Measurements from ENCODE around the gene TAS2R60.
"Not testable (repeated sequence)": the region's sequence is repeated elsewhere in the genome, so short reads cannot be mapped to it uniquely, and the experiment has no call there.

TAS2R60 gene

DNA sequence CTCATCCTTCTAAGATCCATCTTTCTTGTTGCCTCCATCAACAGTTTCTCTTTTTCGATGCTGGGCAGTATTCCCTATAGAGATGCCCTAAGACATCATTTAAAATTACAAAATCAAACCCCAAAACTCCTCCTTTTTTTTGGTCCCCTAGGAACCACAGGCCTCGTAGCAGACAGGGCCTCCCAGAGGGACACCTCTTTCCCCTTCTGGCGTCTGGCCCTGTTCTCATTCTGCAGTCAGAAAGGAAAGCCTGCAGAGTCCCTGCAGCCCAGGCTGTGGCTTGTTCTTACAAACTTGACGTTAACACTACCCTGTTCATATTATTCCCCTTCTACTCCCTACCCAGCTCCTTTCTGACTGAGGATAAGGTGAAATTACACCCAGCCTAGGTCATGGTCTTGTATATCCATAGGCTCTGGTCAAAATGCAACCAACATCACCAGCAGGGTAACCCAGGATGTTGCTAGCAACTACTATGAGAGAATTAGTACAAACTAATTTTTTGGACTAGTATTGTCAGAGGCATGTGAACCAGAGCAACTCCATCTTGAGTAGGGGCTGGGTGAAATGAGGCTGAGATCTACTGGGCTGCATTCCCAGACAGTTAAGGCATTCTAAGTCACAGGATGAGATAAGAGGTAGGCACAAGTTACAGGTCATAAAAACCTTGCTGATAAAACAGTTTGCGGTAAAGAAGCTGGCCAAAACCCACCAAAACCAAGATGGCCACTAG is 31.1 kb upstream of the TAS2R60 start:
- DNase-seq: no peak

DNA sequence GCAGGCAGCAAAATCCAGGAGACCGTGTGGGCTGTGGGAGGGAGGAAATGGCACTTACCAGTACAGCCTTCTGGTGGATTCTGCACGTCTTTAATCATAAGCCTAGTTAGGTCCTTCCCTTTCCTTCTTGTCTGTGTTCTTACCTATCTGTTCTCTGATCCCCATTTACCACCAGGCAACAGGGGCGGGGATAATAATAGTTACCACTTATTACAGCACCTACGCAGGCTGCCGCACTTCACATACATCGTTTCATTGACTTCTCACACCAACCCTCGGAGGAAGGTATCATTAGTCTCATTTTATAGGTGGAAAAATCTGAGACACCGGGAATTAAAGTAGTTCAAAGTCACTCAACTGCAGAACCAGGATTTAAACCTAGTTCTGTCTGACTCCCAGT is 30.1 kb upstream of the TAS2R60 start:
- DNase-seq: no peak

DNA sequence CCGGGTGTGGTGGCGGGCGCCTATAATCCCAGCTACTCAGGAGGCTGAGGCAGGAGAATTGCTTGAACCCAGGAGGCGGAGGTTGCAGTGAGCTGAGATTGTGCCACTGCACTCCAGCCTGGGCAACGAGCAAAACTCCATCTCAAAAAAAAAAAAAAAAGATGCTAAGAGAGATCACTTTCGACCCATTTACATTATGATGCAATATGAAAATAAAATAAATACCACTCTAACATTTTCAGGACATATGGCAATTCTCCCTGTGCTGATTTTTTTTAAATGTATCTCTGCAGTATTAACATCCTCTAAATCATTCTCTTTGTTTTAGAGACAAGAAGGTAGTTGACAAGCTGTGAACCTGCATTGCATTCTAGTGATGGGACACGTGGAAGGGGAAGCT is 28.0 kb upstream of the TAS2R60 start:
- not testable (repeated sequence) for DNase-seq

DNA sequence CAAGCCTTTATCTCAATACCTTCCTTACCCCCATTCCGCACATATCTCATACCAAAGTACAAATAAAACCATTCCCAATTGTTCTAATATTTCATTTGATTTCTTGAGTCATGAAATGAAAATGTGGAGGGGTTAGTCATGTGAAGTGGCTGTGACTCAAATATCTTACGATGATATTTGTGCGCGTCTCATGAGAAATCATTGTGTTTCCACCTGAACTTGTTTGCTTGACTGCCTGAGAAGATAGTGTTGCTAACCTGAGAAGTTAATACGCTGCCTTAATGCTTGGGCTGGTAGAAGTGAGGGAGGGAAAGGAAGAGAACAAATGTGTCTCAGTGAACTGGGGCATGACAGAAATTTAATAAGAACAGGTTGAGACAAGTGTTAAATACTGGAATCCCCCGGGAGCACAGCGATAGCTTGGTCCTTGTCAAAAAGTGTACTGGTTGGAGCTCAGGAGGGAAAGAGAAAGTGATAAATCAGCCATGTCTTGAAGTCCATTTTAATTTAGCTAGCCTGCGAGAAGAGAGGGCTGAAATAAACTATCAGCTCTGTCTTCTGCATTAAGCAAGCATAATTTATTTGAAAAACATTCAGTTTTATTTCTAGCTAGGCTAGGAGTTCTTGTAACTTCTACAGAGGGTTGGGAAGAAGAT is 27.4 kb upstream of the TAS2R60 start:
- DNase-seq: no peak

DNA sequence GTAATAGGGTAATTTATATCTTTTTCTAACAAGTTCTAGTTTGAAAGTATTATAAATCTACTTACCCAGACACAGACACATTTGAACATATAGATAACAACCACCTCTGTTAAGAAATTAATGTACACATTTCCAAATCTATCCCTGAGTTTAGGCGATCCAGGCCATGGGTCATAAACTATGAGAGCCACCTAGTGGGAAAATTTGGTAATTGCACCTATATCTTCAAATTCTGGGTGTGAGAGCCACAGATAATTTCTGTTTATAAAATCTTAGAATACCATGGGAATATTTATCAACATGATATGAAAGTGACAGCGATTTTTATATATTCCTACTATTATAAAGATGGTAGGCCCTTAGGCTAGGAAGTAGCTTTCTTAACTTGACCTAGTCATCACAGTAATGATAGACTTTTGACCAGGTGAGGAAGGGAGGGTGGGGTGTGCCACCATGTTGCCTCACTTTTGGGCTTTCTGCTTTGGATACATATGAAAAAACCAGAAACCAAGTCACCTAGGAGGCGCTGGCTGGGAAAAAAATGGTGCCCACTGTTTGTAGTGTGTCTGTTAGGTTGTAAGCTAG is 26.6 kb upstream of the TAS2R60 start:
- no peak for DNase-seq

DNA sequence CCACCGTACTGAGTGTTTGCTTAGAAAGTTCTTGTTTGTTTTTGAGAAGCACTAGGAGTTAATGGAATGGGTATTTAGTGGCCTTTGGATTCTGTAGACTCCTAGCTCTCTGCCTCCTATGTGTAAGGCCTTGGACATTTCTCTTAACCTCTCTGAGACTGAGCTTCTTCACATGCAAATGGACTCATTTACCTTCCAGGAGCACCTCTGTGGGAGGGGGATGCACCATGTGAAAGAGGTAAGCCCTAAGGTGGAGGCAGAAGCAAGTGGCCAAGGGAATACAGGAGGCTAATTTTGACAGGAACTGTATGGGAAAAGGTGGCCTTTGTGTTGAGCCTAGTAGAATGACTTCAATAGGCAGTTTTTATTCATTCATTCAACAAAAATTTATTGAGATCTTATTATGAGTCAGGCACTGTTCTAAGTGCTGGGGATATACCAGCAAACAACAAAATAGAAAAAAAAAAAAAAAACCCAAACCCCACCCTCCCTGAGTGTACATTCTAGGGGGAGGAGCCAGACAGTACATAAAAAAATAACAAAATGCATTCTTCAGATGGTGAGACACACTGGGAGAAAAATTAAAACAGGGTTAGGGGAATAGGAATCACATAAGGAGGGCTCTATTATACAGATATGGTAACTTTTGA is 25.4 kb upstream of the TAS2R60 start:
- DNase-seq: no peak

DNA sequence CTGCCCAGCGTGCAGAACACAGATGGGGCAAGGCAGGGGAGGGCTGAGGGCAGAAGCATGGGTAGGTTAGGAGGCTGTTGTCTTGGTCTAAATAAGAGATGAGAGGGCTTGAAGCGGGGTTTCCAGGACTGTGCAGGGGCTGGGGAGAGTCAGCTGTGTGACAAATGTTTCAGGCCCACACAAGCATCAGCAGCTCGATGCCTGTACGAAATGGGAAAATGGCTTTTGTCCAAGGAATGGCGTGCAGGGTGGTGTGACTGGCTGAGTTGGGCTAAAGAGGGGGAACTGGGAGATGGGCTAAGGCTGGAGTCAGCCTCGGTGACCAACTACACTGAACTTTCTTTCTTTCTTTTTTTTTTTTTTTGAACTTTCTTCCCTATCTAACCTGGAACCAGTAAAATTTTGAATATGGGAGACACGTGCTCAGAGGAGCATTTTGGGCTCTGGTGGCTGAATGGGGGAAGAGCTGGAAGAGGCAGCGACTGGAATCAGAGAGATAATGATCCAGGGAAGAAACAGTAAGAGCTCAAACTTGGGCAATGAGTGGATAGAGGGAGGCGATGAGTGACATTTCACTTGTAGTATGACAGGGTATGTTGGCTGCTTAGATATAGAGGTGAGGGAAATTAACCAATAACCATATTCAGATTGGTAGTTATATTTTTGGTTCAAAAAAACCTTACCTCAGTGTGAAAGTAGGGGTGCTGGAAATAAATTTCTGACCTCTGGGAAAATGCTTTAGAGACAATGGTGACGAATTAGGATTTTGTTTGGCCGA is 24.4 kb upstream of the TAS2R60 start:
- DNase-seq: no peak

DNA sequence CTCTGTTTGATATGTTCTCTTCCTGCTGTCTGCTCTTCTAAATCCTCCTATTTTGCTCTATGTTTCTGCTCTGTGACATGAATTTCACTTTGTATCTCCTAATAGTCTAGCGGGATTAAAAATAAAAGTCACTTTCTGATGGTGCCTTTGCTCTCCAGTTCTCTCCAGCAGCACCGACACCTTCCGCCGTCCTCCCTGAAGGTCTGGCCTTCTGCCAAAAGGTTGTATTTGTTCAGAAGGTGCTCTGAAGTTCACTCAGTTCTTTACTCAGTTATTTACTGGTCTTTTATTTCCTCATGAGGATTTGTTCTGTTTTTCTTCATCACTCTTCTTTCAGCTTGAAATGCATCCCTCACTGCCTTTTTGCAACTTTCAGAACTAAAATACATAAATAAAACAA is 23.4 kb upstream of the TAS2R60 start:
- DNase-seq: no peak

DNA sequence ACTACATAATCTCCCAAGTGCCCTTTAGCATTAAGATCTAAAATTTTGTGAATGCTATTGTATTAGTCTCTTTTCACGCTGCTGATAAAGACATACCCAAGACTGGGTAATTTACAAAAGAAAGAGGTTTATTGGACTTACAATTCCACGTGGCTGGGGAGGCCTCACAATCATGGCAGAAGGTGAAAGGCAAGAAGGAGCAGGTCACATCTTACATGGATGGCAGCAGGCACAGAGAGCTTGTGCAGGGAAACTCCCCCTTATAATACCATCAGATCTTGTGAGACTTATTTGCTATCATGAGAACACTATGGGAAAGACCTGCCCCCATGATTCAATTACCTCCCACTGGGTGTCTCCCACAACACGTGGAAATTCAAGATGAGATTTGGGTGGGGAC is 22.6 kb upstream of the TAS2R60 start:
- DNase-seq: not testable (repeated sequence)

DNA sequence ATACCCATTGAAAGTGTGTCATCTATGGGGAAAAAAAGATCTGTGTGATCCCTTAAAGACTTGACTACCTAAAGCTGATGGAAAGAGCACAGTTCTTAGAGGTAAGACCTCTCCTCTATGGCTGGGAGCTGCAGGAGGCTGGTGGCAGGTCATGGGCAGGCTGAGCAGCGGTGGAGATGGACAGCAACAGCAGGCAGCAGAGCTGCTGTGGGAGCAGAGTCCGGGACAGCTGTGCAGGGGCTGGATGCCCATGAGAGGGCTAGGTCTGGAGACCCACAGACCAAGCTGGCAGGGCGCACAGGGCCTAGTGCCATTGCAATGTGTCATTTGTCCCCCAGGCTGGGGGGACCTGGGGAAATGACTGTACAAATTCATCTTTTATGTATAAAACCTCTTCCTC is 21.2 kb upstream of the TAS2R60 start:
- no peak for DNase-seq

DNA sequence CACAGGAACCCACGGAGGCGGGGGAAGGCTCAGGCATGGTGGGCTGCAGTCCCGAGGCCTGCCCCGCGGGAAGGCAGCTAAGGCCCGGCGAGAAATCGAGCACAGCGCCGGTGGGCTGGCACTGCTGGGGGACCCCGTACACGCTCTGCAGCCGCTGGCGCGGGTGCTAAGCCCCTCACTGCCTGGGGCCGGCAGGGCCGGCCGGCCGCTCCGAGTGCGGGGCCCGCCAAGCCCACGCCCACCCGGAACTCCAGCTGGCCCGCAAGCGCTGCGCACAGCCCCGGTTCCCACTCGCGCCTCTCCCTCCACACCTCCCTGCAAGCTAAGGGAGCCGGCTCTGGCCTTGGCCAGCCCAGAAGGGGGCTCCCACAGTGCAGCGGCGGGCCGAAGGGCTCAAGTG is 18.8 kb upstream of the TAS2R60 start:
- not testable (repeated sequence) for DNase-seq

DNA sequence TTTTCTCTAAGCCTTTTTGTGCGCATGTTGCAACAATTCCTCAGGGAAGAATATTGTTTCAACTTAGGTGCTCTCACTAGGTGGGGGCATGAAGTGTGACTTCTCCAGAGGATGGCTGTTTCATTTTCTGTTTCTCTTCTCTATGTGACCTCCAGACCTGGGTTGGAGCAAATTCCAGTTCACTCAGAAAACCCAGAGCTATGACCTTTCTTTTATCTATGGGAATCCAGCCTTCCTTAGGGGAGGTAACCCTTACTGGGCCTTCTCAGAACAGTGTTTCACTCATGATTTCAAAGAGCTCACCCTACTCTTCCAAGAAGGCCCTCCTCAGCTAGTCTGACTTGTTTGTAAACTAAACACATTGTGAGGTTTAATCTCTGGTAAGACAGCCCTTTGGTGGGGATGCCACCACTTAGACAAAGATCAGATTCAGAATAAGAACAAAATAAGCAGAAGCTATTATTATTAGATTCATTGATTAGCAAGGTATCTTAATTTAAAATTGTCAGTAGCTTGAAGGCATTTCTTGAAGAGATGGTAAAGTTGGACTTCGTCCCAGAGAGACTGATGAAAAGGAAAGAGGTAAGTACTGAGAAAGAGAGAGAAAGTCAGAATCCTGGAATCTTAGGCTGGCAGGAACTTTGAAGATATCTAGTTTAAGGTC is 16.6 kb upstream of the TAS2R60 start:
- DNase-seq: no peak

DNA sequence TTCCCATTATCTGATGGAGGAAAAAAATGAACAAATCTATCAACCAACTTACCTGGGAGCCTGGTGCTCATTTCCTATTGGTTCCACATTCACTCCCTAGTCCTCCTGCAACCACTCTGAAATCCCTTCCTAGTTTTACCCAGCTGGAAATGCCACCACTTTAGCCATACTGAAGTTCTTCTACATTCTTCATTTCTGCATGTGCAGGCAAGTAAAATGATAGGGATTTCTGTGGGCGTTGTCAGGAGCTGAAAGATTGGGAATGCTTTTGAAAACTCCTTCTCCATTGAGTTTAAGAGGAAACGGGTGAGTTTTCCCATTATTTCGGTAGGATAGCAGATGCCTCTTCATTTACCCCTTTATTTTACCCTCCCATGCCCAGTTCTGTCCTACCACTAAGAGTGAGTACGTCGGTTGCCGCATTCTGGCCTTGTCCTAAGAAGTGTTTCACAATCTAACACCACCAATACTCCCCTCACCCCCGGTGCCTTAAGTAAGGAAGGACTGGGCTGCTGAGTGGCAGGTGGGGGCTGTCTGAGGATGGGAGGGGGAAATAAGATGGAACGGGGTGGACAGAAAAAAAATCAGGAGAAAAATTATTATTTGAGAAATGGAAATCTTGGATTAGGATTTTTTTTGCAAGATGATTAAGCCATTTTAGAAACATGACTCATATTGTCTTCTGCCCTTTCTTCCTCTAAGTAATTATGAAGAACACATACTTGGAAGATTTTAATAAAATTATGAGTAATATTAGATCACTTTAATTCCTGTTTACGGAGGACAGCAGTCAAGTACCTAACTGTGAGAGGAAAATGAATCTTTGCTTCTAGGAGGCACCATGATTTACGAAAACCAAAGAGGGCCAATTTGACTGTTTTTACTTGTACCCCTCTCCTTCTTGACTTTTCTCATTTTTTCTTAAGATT is 13.2 kb upstream of the TAS2R60 start:
- DNase-seq: no peak

DNA sequence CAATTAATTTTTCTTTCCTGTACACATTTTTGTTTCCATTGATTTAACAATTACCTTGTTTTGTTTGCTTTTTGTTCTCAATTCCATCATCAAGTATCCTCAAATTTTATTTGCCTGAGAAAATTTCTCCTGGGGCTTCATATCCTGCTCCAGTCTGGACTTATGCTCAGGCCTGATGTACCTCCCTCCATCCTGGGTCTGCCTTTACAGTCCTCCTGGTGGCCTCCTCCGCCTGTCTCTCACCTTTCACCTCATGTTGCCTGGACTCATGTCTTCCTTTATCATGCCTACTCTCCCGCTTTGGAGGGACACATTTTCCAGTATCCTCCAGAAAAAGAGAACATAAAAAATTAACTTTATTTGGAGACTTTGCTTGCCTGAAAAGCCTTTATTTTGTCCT is 12.1 kb upstream of the TAS2R60 start:
- DNase-seq: no peak

DNA sequence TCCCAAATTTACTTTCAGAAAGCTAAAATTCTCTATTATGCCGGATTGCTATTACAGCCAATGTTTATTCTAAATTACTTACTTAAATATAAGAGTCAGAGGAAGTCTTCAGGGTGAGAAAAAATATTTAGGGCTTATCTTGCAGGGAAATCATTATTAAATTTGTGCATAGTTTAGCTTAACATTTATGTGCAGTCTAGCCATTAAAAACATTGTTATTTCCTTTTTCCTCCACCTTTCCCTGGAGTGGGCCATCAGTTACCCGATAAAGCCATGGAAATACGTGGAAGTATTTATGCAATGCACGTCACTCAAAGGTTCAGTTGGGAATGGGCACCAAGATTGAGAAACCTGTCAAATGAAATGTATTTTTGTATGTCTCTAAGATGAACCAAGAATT is 9.5 kb upstream of the TAS2R60 start:
- DNase-seq: no peak

DNA sequence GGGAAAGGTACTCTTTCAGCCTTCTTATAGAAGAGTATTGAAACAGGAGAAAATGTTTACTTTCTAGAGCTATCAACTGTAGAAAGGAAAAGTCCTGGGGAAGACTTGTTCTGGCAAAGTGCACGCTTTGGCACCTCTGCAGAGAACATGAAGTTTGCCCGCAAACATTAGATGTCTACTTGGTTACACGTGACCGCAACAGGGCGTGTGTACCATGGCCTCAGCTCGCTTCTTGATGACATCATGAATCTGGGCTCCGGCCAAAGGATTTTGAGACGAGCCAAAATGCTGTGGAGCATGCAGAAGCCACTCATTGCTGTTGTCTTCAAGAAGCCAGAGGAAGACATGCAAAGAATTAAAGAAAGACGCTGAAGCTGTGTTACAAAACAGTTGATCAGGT is 8.6 kb upstream of the TAS2R60 start:
- no peak for DNase-seq

DNA sequence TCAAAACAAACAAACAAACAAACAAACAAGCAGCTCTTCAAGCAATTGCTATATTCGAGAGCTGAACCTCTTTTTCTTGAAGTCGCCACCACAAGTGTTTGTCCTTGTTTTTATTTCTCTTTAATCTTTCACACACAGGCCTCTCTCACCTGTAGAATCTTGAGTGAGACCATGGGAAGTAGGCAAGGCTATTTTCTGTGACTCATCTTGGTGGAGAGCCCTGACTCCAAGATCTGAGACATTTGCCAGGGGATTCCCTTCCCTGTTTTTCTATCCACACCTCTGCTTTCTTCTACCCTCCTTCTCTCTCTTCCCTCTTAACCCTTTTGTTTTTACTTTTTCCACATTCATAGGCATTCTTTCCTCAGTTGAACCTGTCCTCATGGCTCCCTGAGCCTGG is 8.0 kb upstream of the TAS2R60 start:
- DNase-seq: no peak

DNA sequence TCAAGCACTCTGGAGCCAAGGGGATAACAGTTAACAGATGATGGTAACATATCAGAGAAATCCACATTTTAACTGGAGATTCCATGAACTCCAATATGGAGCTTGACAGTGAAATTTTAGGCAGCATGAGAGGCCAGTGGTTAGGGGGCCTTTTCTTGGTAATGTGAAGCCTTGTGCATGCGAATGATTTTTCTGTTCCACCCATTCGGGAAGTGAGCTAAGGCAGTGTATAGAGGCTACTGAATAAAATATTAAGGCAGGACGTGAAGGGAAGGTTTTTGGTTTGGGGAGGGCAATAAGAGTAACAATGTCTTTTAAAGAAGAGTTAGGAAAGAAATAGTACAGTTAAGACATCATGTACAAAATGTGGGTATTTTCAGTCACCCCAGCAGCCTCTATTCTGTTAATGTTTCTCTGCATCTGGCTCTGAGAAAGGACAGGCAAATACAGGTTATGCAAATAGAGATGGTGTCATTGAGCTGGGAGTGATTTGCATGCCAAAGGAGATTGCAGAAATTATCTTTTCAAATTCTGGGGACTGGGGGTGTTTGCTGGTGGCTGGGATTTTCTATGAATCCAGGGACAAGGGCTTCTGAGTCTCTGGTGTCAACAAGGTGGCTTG is 6.8 kb upstream of the TAS2R60 start:
- no peak for DNase-seq

DNA sequence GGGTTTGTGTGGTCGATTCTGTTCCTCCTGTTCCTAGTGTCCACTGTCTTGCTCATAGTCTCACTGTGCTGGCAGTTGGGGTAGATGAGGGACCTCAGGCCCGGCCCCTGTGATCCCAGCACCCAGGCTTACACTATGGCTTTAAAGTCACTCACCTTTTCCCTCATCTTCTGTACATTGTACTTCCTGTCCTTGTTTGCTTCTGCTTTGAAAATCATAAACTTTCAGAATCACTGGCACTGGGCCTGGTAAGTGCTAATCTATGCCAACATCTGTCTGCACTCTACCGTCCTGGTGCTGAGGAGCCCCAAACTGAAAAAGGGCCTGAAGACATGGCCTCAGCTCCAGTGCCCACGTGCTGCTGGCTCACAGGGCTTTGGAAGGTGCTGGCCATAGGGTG is 5.7 kb upstream of the TAS2R60 start:
- no peak for DNase-seq

DNA sequence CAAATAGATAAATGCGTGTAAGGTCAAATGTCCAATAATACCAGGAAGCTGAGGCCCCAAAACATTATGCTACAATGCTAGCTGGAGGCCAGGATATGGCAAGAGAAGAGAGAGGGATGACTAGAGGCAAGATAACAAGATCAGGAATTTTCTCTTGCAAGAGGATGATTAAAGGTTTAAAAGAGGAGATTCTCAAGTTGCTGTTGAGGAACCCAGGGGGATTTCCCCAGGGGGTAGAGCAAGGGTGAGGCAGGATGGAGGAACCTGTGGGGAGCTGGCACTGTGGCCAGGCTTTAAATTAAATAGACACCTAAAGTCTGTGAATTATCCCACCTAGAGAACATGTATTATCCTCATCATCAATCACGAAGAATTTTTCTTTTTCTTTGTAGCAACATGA is 3.4 kb upstream of the TAS2R60 start:
- DNase-seq: no peak

Data from activated gamma-delta T cell treated with Interleukin-2 at 50 U/mL for 16 hours (primary cell).